NK-92 (cell line): ENCODE results near the gene WDR44.
"Not testable (repeated sequence)": the region's sequence is repeated elsewhere in the genome, so short reads cannot be mapped to it uniquely, and the experiment has no call there.

Source experiments
- DNase-seq: peaks from one replicate; lab custom pipeline; 2025; ENCODE audit not compliant: unreplicated experiment; lab: John Stamatoyannopoulos, UW

Gene WDR44

GRCh38 chrX:118480172-118480571 is 134.3 kb downstream of the WDR44 start:
- no peak for DNase-seq

GRCh38 chrX:118482384-118482783 is 136.5 kb downstream of the WDR44 start:
- not testable (repeated sequence) for DNase-seq

- DNase-seq = no peak
Measured at GRCh38 chrX:118484216-118484903, 138.5 kb downstream of the WDR44 start.

- not testable (repeated sequence) for DNase-seq
Measured at GRCh38 chrX:118486693-118487092, 140.8 kb downstream of the WDR44 start.

GRCh38 chrX:118493016-118493415 is 147.1 kb downstream of the WDR44 start:
- no peak for DNase-seq

DNA sequence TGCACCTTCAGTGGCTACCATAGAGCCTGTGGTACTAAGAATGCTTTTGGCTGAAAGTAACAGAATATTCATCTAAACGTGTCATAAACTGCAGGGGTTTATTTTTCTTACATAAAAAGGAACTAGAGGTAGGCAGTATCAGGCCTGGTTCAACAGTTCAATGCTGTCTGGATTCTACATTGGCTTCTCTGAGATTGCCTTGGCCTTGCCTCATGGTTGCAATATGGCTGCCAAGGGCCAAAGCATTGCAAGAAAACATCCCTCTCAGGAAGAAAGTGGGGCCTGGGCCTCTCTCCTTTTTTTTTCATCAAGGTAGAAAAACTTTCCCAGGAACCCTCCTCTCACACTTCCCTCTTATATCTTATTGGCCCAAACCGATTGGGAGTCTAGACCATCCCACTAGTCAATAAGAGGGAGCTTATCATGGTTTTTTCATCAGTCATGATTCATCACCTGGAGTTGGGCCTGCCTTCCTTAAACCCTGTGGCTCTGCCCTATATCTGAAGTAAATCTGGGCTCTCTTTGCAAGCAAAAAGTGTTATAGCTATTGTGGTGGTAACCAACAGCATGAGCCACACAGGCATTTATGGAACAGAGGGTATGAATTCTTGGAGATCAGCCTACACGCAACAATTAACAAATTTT is 147.9 kb downstream of the WDR44 start:
- DNase-seq = no peak

GRCh38 chrX:118495061-118495921 is 149.4 kb downstream of the WDR44 start, which contains the start of gene DOCK11:
TSS of gene DOCK11 (plus strand) at chrX:118495815. CDS start at chrX:118495972, 157 bp downstream.
- DNase-seq = peak; percentile 1

DNA sequence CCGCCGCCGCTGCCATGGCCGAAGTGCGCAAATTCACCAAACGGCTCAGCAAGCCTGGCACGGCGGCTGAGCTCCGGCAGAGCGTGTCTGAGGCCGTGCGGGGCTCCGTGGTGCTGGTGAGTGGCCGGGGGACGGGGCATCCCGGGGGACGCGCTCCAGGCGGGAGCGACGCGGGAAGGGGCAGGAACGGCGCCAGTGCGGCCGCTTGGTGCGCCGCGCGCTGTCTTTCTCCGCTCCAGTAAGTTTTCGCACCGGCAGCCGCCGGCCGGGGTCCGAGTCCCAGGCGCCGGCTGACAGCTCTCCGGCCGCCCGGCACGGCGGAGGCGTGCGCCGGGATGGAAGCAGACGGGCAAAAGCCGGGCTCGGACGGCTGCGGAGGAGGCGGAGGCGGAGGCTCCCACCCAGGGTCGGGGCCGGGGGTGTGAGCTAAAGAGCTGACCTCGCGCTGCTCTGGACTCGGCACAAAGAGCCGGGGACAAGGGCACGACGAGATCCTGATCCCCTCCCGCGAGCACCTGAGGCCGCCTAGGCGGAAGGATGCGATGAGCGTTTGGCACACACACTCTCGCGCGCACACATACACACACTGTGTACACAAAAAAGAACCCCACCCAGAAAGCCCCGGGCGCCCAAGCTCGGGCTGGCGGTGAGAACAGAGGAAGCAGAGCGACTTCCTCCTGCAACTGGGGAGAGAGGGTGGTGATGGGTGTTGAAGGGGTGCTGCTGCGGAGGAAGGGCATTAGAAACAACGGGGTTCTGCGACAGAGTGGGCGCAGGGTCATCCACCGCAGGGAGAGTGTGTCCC is 150.3 kb downstream of the WDR44 start:
- DNase-seq = peak; percentile 1

- no peak for DNase-seq
Measured at GRCh38 chrX:118496763-118497079, 150.8 kb downstream of the WDR44 start.

- DNase-seq = peak; percentile 0
Measured at GRCh38 chrX:118497180-118497818, 151.4 kb downstream of the WDR44 start.

DNA sequence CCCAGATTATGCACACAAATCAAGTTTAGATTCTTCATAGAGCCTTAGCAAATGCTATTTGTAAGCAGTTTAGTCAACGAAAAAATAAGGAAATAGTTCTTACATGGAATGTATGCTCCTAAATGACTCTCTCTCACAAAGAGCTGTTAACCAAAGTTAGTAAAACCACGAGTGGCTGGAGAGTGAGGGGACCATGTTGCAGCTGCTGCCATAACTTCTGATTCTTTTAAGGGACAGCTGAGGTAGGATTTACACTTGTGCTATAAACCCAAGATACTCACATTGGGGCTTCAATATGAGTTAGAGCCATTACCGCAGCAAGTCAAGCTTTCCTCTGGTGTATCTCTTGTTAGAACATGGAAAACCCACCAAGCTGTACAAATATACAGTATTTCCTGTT is 152.4 kb downstream of the WDR44 start:
- DNase-seq = no peak

DNA sequence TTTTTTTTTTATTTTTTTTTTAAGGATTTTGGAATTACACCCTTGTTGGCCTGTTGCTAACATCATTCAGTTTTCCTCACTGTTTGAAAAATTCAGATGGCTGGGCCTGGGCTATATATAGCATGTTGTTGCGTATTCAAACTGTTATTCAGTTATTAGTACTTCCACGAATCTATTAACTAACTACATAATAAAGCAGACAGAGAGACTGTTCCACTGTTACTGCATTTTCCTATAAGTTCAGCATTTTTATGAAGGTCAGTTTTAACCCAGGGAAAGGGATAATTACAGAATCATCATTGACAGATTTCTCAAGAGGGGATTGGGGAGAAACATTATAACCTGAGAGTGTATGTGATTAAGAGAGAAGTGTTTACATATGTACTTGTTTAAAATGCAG is 152.8 kb downstream of the WDR44 start:
- DNase-seq = no peak

GRCh38 chrX:118499295-118499694 is 153.4 kb downstream of the WDR44 start:
- DNase-seq = no peak
